GM21423 (cell line): ENCODE results near the gene SLC16A12.

Source experiments
- ATAC-seq: cut with Tn5 transposase; IDR thresholded peaks from one replicate; pipeline ENCODE4 v1.9.1; 2021; ENCODE audit warnings: mild to moderate bottlenecking, moderate library complexity; ENCODE audit not compliant: unreplicated experiment

SLC16A12 gene, protein sequence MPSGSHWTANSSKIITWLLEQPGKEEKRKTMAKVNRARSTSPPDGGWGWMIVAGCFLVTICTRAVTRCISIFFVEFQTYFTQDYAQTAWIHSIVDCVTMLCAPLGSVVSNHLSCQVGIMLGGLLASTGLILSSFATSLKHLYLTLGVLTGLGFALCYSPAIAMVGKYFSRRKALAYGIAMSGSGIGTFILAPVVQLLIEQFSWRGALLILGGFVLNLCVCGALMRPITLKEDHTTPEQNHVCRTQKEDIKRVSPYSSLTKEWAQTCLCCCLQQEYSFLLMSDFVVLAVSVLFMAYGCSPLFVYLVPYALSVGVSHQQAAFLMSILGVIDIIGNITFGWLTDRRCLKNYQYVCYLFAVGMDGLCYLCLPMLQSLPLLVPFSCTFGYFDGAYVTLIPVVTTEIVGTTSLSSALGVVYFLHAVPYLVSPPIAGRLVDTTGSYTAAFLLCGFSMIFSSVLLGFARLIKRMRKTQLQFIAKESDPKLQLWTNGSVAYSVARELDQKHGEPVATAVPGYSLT

GRCh38 chr10:89535171-89536012, at the start of gene SLC16A12:
TSS of gene SLC16A12 (minus strand) at chr10:89535594. CDS start at chr10:89462578, 73,016 bp downstream.
- ATAC-seq = no peak

- ATAC-seq = no peak
Measured at GRCh38 chr10:89582022-89582421, 46.6 kb upstream of the SLC16A12 start.

- no peak for ATAC-seq
Measured at GRCh38 chr10:89580243-89580642, 44.8 kb upstream of the SLC16A12 start.

DNA sequence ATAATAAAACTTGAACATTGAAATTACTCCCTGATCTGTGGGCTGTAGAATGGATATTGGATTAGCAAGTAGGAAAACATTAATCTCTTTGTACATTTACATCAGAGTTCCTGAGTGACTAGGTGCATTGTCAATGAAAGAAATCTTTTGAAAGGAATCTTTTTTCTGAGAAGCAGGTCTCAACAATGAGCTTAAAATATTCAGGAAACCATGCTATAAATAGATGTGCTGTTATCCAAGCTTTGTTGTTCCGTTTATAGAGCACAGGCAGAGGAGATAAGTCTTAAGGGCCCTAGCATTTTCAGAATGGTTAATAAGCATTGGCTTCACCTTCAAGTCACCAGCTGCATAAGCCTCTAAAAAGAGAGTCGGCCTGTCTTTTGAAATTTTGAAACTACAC, 41.3 kb upstream of the SLC16A12 start:
- no peak for ATAC-seq

- no peak for ATAC-seq
Measured at GRCh38 chr10:89576022-89576421, 40.6 kb upstream of the SLC16A12 start.

DNA sequence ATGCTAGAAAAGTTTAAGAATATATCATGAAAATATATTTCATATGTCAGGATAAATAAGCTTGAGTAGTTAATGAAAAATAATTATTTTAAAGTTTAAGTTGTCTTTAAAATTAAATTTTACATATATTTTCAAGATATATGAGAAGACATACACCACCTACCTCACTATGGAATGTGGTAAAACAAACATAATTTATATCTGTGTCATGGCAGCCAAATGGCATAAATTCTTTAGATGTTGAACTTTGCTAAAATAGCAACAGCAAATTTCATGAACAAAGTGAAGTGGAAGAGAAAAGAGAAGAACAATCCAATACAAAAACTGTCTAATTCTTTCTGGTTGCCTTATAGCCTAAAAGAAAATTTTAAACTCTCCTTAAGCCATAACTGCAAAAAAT, 39.6 kb upstream of the SLC16A12 start:
- ATAC-seq = no peak

- no peak for ATAC-seq
Measured at GRCh38 chr10:89574368-89574767, 39.0 kb upstream of the SLC16A12 start.

GRCh38 chr10:89567576-89568245, 32.3 kb upstream of the SLC16A12 start:
- ATAC-seq = no peak

DNA sequence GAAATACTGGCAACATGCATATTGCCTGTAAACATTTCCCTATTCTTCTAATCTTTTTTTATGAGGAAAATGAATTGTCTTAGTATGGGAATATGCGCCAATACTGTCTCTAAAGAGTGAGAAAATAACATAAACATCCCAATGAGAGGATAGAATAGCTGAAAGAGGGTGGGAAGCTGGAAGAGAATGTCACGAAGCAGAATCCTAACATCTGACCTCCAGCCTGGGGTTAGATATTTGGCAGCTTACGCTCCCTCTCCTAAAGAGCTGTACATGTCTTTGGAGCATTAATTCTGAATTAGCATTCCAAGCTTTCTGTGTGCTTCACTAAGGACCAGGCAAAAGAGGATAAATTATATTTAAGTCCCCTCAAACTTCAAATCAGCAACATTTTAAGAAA, 31.6 kb upstream of the SLC16A12 start:
- no peak for ATAC-seq

DNA sequence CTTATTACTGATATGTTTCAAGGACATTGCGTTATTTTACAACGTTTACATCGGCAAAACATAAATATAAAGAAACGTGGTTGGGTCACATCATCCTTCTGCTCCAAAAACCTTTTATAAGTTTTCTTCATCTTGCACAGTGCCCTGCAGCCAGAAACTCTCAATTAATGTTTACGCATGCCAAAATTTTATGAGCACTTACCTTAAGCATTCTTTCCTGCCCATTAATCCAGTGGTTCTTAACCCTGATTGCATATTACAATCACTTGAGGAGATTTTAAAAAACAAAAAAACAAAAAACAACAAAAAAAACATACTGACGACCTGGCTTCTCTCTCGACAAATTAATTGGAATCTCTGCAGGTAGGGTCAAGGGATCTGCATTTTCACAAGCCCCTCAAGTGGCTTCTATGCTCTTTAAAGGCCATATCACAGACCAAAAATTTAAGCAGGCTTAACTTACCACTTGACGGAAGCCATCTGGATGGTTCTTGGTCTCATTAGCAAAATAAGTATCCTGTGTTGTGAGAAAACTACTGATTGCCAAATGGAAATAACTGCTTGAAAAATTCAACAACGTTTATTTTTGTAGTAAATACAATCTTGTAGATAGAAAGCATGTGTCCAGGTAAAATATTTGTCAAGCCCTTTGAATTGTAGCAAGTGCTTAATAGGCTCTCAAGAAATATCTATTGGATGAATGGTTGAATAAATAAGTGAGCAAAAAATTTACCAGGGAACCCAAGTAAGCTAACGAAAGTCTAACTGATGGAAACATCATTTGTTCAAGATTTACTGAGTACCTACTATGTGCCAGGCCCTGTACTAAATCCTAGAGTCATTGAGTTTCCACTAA, 30.9 kb upstream of the SLC16A12 start:
- no peak for ATAC-seq

DNA sequence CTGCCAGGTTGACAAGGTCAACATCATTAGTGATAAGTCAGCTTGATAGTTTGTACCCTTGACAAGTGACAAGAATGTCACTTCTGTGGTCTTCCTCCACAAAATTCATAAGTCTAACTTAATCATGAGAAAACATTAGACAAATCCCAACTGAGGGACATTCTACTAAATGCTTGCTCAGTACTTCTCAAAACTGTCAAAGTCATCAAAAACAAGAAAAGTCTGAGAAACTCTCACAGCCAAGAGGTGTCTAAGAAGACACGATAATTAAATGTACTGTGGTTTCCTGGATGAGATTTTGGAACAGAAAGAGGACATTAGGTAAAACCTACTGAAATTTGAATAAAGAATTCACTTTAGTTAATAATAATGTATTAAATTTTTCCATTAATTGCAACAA, 29.8 kb upstream of the SLC16A12 start:
- no peak for ATAC-seq

DNA sequence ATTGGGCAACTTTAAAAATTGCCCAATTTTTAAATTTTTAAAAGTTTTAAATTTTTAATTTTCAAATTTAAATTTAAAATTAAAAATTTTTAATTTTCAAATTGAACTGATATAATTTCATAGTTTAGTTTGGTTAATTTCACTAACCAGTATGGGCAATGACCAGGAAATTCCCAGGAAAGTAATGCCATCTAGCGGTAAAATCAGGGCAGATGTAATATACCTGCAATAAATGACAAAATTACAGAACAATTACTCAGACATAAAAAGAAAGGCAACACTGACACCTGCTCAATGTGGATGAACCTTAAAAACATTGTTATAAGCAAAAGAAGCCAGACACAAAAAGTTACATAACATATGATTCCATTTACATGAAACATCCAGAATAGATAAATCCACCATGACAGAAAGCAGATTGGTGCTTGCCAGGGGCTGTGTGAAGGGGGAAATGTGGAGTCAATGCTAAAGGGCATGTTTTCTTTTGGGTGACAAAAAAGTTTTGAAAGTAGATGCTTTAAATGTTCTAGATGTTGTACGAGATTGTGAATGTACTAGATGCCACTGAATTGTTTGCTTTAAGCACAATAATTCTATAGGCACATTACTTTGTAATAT, 28.6 kb upstream of the SLC16A12 start:
- ATAC-seq = no peak

DNA sequence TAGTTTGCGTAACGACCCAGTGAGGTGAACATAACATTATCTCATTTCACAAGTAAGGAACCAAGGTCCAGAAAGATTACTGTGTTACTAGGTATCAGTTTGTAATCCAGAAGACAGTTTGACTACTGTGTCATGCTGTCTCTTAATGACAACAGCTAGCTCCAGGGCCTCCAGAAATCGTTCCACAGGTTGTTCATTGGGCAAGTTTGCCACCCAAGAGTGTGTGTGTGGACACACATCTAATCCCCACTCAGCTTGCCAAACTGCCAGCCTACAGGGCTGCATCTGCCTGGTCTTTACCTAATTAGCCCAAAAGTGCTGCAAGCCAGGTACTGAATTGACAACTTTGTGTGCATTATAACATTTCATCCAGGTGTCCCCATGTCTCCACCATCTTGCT, 27.9 kb upstream of the SLC16A12 start:
- ATAC-seq = no peak

DNA sequence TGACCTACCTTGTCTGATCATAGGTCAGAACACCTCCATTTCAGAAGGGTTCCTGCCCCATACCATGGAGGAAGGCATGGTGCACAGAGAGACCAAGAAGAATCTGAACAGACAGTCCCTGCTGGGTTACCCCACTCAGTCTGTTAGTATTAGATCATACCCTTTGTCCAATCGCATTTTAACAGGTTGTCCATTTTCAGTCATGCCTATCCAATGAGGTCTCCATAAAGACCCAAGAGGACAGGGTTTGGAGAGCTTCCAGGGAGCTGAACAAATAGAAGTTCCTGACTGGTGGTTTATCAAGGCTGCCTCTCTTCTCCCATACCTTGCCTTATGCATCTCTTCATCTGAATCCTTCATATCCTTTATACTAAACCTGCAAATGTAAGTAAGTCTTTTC, 21.2 kb upstream of the SLC16A12 start:
- ATAC-seq = no peak

DNA sequence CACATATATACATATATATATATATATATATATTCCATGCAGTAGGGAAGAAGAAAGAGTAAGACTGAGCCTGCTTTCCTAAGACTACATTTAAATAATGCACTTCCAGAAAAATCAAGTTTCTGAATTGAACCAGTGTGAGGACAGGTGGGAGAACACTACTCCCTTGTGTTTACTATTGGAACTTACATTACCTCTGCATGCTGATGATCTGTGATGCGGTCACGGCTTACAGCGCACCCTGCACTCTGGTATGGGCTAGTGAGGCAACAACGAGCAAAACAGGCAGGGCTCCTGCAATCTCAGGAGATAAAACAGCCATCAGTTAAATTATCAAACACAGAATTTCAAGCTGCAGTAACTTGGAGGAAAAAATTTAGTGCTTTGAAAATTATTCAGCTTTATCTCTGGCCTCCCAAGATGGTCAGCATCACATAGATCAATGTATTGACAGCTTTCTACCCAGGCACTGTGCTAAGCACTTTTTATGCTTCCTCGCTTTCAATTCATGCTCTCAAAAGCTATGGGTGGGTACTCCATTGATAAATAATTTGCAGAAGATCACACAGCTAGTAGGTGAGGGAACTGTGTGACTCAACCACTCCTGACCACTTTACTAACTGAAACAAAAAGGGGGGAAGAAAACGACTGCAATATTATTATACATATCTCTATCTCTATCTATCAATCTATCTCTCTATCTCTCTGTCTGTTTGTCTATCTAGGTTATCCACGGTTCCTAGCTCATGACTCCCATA, 20.5 kb upstream of the SLC16A12 start:
- no peak for ATAC-seq

DNA sequence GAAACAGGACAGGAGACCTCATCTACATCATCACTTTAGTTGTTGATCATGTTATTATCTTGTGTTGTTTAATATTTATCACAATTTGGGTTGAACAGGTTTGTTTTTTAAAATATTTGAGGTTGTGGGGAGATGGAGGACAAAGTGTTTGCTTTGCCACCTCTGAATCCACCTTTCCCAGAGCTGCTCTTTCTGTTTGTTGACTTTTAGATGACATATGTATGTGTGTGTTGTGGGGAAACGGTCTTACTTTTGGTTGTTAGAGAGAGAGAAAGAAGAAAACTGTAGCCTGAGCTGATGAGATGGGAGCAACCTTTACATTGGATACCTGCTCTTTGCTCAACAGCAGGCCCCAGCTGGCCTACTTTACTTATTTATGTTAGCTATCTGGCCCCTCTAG, 19.0 kb upstream of the SLC16A12 start:
- no peak for ATAC-seq

GRCh38 chr10:89553064-89553734, 17.8 kb upstream of the SLC16A12 start:
- no peak for ATAC-seq

GRCh38 chr10:89552213-89552612, 16.8 kb upstream of the SLC16A12 start:
- no peak for ATAC-seq

DNA sequence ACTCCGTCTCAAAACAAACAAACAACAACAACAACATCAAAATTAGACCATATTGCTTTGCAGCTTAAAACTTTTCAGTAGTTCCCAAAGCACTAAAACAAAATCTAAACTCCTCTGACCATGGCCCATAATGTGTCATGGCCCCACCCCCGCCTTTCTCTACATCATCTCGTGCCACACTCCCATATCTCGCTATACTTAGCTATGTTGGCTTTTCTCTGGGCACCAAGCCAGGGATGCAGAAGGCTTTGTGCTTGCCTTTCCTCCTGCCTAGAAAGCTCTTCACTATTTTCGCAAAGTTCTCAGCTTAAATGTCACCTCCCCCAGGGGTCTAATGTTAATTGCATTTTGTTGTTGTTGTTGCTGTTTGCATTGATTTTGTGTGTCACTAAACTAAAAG, 15.1 kb upstream of the SLC16A12 start:
- no peak for ATAC-seq
